GM19240 (cell line): ENCODE results near the gene RAPGEF4.
"Not testable (repeated sequence)": the region's sequence is repeated elsewhere in the genome, so short reads cannot be mapped to it uniquely, and the experiment has no call there.

Experiments
- DNase-seq: peaks from one replicate; pipeline ENCODE4 v3.0.0; 2011; ENCODE audit warnings: low spot score; ENCODE audit not compliant: insufficient read length

Gene RAPGEF4

DNA sequence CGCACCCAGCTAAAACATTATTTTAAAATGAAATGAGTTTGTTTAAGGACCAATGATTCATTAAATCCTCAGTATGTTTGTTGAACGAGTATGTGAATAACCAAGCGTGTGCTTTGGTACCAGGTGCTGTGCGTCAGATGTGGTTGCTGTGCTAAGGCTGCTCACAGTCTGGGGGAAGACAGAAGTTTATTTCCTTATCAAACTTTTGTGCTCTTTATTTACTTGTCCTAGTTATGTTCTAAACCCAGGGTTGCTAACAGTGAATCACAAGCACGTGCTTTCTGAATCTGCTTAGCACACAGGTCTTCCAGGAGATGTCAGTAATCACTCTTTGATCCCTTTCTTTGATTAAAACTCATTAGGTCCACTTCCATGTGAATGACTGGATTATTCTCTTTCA is 37.0 kb downstream of the RAPGEF4 start:
- DNase-seq = no peak

DNA sequence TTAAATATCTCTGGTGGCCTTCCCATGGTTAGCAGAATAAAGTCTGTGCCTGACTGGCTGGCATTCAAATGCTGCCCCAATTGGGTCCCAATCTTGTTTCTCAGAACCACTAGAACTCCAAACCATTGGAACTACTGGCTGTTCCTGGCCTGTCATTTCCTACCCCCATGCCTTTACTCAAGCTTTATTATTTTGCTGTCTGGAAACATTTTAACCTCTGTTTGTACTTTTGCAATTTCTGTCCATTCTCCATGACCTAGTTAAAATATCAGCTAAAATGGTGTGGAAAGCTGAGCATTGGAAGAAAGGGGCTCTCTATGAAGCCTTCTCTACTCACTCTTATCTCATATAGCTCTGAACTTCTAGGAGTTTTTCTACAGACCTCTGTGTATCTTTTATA is 38.7 kb downstream of the RAPGEF4 start:
- DNase-seq = no peak

- no peak for DNase-seq
Observed at GRCh38 chr2:172775319-172775718, 39.7 kb downstream of the RAPGEF4 start.

DNA sequence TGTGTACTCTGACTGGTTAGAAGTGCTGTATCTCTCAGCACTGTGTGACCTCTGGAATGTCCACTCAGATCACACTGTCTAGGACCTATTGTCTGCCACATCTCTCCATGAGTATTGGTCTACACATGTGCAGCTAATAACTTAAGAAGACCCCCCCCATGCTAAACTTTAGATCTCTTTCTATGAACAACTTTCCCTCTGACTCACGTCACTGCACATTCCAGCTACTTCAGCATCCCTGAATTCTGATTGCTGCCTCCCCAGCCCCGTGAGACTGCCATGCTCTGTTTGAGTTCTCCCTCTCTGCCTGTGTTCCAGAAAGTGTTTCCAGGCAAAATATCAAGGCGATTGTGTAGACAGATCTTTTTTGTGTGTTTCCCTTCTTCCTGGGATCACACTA is 41.8 kb downstream of the RAPGEF4 start:
- no peak for DNase-seq

GRCh38 chr2:172782506-172783164 is 47.0 kb downstream of the RAPGEF4 start:
- no peak for DNase-seq

DNA sequence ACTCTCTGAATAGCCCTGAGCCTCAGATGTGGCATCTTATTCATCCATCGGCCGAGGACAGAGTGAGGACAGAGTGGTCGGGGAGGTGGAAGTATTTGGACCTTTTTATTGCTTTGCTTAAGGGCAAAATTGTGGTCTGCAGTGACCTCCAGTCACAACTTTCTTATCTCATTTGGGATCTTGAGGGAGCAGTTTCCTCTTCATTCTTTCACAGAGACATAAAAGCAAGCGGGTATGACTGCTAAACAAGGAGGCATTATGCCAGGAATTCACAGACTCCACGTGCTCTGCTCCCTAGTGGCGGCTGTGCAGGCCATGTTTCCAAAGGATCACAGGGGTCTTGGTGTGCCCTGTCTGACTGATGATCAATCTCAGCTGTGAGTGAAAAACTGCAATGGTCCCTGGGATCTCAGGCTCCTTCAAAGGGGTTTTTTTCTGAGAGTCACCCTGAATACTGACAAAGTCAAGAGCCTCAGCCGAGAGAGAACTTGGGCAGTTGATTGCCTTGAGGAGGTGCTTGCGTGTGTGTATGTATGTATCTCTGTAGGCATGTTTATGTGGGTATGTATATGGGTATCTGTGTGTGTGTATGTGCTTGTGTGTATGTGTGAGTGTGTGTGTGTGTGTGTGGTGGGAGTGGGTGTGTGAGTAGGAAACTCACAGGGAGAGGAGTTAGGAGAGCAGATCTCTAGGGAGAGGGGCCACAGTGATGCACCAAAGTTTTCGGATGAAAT is 47.7 kb downstream of the RAPGEF4 start:
- no peak for DNase-seq

- DNase-seq = no peak
Observed at GRCh38 chr2:172788871-172789270, 53.2 kb downstream of the RAPGEF4 start.

DNA sequence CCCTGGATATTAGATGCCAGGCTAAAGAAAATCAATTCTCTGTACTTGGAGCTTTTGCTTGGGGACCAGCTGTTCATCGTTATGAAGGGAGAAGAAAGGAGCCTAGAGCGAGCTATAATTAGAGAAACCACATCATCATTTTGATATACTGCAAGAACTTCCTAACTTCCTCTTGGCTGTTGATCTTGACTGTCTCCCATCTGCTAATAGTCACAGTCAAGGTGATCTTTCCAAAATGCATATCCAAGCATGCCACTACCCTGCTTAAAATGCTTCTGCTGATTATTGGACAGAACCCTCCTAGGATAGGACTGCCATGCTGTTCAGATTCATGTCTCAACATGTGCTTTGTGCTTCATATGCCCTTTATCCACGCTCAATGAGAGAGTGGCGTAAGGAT is 54.8 kb downstream of the RAPGEF4 start:
- DNase-seq = no peak

DNA sequence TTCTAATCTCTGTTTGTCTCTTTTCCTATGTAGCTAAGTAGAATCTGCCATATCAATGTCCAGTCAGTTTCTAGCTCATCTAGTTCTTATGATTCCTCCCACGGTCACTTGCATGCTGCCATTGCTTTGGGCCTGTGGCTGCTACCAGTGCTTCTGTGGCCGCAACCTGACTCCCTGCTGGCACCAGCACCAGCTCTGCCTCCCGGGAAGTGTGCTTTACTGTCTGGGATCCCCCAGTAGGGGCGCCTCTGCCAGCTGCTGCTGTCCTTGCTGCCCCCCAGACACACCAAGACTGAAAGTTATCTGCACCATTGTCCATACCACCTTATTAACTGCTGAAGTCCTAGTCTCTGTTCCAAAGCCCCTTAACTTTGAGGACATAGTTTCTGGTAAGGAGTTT is 56.3 kb downstream of the RAPGEF4 start:
- no peak for DNase-seq

- no peak for DNase-seq
Observed at GRCh38 chr2:172792711-172793110, 57.1 kb downstream of the RAPGEF4 start.

- DNase-seq = not testable (repeated sequence)
Observed at GRCh38 chr2:172803308-172803707, 67.7 kb downstream of the RAPGEF4 start.

GRCh38 chr2:172804423-172804822 is 68.8 kb downstream of the RAPGEF4 start:
- no peak for DNase-seq

DNA sequence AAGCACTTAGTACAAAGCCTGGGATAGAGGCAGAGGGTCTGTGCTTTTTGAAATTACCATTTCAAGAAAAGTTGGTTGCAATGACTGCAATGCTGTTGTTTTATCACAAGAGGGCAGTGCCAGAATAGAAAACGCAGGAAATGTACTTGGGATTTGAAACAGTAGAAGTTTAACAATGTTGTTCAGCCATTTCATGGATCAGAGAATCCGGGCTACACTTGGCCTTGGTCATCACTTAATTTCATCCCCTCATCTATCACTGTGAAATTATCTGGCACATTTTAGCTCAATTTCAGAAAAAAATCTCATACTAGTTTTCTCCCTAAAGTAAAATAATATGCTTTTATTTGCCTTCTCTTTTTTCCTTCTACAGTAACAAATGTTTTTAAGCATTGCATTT is 70.8 kb downstream of the RAPGEF4 start:
- no peak for DNase-seq

DNA sequence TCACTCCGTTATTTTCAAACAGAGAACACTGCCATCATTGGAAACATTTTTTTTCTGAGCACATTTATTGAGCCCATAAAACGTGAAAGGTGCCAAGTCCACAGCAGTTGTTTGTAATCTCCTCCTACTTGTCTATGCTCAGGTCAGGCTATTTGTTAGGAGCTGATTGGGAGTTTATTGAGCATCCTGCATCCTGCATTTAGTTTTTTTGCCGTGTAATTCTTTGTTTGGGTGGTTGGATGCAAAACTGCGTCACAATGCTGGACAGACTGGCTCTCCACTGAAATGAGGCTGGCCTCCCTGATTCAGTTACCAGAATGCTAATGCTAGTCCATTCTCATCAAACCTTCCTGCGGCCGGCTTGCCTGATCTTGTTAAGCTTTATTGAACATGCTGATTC is 71.4 kb downstream of the RAPGEF4 start:
- DNase-seq = no peak

DNA sequence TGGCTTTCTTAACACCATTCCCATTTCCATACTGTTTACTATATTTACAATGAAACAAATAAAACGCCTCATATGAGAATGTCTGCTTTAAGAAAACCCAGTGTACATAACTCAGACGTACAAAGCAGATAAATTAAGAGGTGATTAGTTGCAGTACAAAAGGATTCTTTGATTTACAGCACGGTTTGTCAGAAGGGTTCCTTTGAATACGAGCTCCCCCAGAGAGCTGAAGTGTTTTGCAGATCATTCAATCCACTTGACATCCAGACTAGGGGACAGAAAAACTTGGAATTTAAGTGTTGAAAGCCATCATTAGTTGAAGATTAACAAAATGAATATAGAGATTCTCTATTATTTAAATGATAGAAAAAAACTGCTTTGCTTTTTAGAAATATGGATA is 72.5 kb downstream of the RAPGEF4 start:
- DNase-seq = no peak

- no peak for DNase-seq
Observed at GRCh38 chr2:172811027-172811426, 75.4 kb downstream of the RAPGEF4 start.

- no peak for DNase-seq
Observed at GRCh38 chr2:172812158-172812744, 76.6 kb downstream of the RAPGEF4 start.

DNA sequence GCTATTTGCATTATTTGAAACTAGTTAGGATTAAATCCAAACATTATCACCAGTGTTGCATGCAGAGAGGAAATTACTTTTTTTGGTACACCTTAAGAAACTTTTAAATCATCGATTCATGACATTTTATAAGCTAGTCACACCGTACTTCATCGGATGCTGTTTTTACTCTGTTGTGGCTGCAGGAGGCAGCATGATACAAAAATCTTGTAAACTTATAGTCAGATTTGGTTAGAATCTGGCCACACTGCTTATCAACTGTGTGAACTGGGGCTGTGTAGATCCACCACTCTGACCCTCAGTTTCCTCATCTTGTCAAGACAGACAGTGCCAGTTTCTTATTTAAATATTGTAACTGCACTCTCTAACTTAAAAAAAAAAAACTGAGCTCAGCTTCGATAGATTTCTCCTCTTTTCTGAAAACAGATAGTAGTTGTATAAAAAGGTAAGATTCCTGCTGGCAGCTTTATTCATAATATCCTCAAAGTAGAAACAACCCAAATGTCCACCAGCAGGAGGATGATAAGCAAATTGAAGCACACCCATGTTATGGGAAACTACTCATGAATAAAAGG is 77.8 kb downstream of the RAPGEF4 start:
- no peak for DNase-seq

DNA sequence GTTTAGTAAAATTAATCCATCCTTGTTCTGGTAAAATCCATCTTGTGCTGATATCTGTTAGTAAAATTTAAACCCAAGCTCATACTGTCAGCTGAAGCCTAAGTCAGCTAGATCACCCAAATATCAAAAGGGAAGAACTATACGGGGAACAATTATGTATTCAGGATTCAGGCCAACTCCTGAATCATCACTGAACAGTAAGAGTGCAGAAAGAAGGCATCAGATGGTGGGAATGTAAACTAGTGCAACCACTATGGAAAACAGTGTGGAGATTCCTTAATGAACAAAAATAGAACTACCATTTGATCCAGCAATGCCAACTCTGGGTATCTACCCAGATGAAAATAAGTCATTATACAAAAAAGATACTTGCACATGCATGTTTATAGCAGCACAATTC is 81.8 kb downstream of the RAPGEF4 start:
- no peak for DNase-seq

- DNase-seq = no peak
Observed at GRCh38 chr2:172819943-172820342, 84.3 kb downstream of the RAPGEF4 start.

- DNase-seq = no peak
Observed at GRCh38 chr2:172821370-172822338, 86.0 kb downstream of the RAPGEF4 start.
